Aorta (tissue), 5 donors: ENCODE results near the gene IL31. TPM values are rescaled to one million over a fixed set of nuclear protein-coding genes. Genes with fewer than 3 reads are reported as not detected.

Experiments
- ATAC-seq: fragments of 200-7000 bp; cut with Tn5 transposase; one replicate; pipeline ENCODE4 v1.9.1; 2022; ENCODE audit warnings: moderate library complexity; ENCODE audit not compliant: low FRiP score
- DNase-seq, 2 donors: peaks; one replicate each; pipeline ENCODE4 v3.0.0-alpha.2; 2020
- H3K27ac ChIP-seq, 2 donors: one replicate each; pipeline ENCODE4 v1.5.1; 2013; ENCODE audit warnings: low read length in 2 of 2, mild to moderate bottlenecking in 2 of 2, moderate library complexity in 2 of 2, control low read depth in 1 of 2, inconsistent platforms in 1 of 2, low read depth in 1 of 2
- H3K27me3 ChIP-seq, 2 donors: one replicate each; pipeline ENCODE4 v1.6.1; 2013; ENCODE audit warnings: control low read depth in 1 of 2, low read length in 1 of 2, mild to moderate bottlenecking in 1 of 2, moderate library complexity in 1 of 2; ENCODE audit not compliant: insufficient read depth in 2 of 2, control insufficient read depth in 1 of 2
- H3K36me3 ChIP-seq, 2 donors: one replicate each; pipeline ENCODE4 v1.6.1; 2013; ENCODE audit warnings: control low read depth in 1 of 2, low read length in 1 of 2, mild to moderate bottlenecking in 1 of 2; ENCODE audit not compliant: insufficient read depth in 2 of 2, control insufficient read depth in 1 of 2
- H3K4me1 ChIP-seq, 2 donors: one replicate each; pipeline ENCODE4 v1.6.1; 2013; ENCODE audit warnings: low read length in 2 of 2, control low read depth in 1 of 2, mild to moderate bottlenecking in 1 of 2, moderate library complexity in 1 of 2; ENCODE audit not compliant: insufficient read depth in 2 of 2, control insufficient read depth in 1 of 2
- H3K4me3 ChIP-seq, 2 donors: one replicate each; pipeline ENCODE4 v1.5.1; 2013; ENCODE audit warnings: low read length in 2 of 2, control low read depth in 1 of 2, mild to moderate bottlenecking in 1 of 2
- H3K9me3 ChIP-seq: one replicate; pipeline ENCODE4 v1.6.1; 2013; ENCODE audit warnings: mild to moderate bottlenecking, low read length; ENCODE audit not compliant: control insufficient read depth
- WGBS, 2 donors: extraction: QIAGEN DNeasy Blood & Tissue Kit; methylation state at CpG; one replicate each; pipeline ENCODE4 v1.1.7; 2013; 5-methylcytosine and 5-hydroxymethylcytosine counted together
- intact Hi-C, 2 donors: fragments of 100-400 bp; cut with DNase I; formaldehyde crosslinking; loops; one replicate each; pipeline versions ENCODE4 v1.14.2 to v1.15.0; 2022
- polyA plus RNA-seq, 2 donors: library from polyadenylated mRNA; stranded (reverse); fragments of 200-250 nt; gene quantifications; one replicate each; pipeline ENCODE4 v1.2.3, GENCODE V29; 2013
- total RNA-seq, 2 donors: library from RNA; stranded (reverse); fragmentation: NEBNext Ultra II Directional; extraction: Animal tissue kit (Norgen Biotek cat#: 25700); gene quantifications; one replicate each; pipeline ENCODE4 v1.2.1, GENCODE V29; 2021
- donor health status: healthy with polysubstance abuse.
- donor health status: Bipolar disorder and iron deficiency.
- donor health status: DM: no; HTN: no; CAD: no.
- donor health status: DM: no; HTN: no; CAD: no.
- donor health status: DM: yes; HTN: yes; CAD: no.

IL31 gene
- total and polyA plus RNA-seq, 4 donors = not detected

- H3K4me3 ChIP-seq = no peak overlapping the region
- no peaks in the 10 kb centered on the region for H3K27me3 ChIP-seq
- no peak for DNase-seq
- H3K9me3 ChIP-seq = no peaks in the 10 kb centered on the region
- WGBS, 2 donors = 79 to 80% methylated on average over 22 of the region's 22 CpGs
- ATAC-seq = no peak
- no peak overlapping the region for H3K27ac ChIP-seq
- H3K4me1 ChIP-seq = no peaks in the 10 kb centered on the region
- no peaks in the 10 kb centered on the region for H3K36me3 ChIP-seq
- intact Hi-C loops = no loop called here
Measured at GRCh38 chr12:122166422-122167349, 7.3 kb downstream of the IL31 start.

DNA sequence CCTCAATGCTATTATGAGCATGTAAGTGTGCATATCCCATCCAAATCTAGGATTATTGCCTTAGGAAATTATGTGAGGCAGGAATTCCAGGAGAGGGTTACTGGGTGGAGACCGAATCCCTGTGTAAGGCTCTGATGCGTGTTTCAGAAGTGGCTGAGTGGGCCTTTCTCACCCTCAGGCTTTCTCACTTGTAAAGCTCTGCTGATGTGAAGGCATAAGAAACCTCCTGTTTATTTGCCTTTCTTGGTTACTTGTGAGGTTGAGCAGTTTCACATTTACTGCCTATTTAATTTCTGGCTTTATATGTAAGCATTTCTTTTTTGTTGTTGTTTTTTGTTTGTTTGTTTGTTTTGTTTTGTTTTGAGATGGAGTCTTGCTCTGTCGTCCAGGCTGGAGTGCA, 11.0 kb downstream of the IL31 start:
- H3K27me3 ChIP-seq = no peaks in the 10 kb centered on the region
- H3K27ac ChIP-seq = no peak overlapping the region
- intact Hi-C loops = no loop called here
- ATAC-seq (no peak), DNase-seq (no peak)
- 79 to 90% methylated on average over 3 of the region's 3 CpGs for WGBS, 2 donors
- H3K4me1 ChIP-seq = no peaks in the 10 kb centered on the region
- H3K36me3 ChIP-seq = no peaks in the 10 kb centered on the region
- no peak overlapping the region for H3K4me3 ChIP-seq
- no peaks in the 10 kb centered on the region for H3K9me3 ChIP-seq

DNA sequence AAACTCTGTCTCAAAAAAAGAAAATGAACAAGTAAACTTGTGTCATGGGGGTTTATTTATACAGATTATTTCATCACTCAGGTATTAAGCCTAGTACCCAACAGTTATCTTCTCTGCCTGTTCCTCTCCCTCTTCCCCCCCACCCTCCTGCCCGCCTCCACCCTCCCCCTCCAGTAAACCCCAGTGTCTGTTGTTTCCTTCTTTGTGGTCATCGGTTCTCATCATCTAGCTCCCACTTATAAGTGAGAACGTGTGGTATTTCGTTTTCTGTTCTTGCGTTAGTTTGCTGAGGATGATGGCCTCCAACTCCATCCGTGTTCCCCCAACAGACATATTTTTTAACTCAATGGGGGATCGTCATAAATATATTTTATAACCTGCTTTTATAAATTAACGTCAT, 12.3 kb downstream of the IL31 start:
- DNase-seq (no peak), ATAC-seq (no peak)
- H3K4me1 ChIP-seq = no peaks in the 10 kb centered on the region
- 81 to 82% methylated on average over 8 of the region's 8 CpGs for WGBS, 2 donors
- intact Hi-C loops = no loop called here
- no peaks in the 10 kb centered on the region for H3K9me3 ChIP-seq
- H3K36me3 ChIP-seq = no peaks in the 10 kb centered on the region
- H3K4me3 ChIP-seq = no peak overlapping the region
- H3K27ac ChIP-seq = no peak overlapping the region
- no peaks in the 10 kb centered on the region for H3K27me3 ChIP-seq

DNA sequence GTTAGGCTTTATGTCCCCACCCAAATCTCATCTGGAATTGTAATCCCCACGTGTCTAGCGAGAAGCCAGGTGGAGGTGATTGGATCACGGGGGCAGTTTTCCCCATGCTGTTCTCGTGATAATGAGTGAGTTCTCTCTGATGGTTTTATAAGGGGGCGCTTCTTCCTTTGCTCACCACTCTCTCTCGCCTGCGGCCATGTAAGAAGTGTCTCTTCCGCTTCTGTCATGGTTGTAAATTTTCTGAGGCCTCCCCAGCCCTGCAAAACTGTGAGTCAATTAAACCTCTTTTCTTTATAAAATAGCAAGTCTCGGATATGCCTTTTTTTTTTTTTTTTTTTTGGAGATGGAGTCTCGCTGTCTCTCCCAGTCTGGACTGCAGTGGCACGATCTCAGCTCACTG, 13.3 kb downstream of the IL31 start:
- no peak overlapping the region for H3K27ac ChIP-seq
- no peaks in the 10 kb centered on the region for H3K36me3 ChIP-seq
- H3K9me3 ChIP-seq = no peaks in the 10 kb centered on the region
- no peaks in the 10 kb centered on the region for H3K4me1 ChIP-seq
- no peaks in the 10 kb centered on the region for H3K27me3 ChIP-seq
- intact Hi-C loops = no loop called here
- no peak overlapping the region for H3K4me3 ChIP-seq
- ATAC-seq = no peak
- WGBS, 2 donors = 83 to 84% methylated on average over 11 of the region's 11 CpGs
- no peak for DNase-seq

DNA sequence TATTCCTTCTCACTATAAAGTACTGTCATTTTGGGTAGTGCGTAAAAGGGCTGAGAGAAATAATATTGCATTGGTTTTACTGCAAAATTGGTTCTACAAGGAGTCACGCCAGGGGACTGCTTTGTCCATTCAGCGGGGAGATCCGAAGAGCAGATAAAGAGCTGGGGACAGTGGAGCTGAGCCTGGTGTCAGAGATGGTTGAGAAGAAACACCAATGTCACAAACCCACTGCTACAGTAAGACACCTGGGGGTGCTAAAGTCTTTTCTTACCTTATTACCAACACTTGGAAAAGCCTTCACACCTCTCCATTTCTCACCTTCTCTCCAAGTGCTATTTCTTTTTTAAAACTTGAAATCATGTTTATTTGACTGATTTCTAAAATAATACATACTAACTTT, 14.1 kb downstream of the IL31 start:
- H3K4me3 ChIP-seq = no peak overlapping the region
- WGBS, 2 donors = 73 to 74% methylated on average over 4 of the region's 4 CpGs
- no peaks in the 10 kb centered on the region for H3K36me3 ChIP-seq
- no peak for ATAC-seq
- H3K27me3 ChIP-seq = no peaks in the 10 kb centered on the region
- no peak for DNase-seq
- intact Hi-C loops = no loop called here
- H3K9me3 ChIP-seq = no peaks in the 10 kb centered on the region
- no peak overlapping the region for H3K27ac ChIP-seq
- no peaks in the 10 kb centered on the region for H3K4me1 ChIP-seq

DNA sequence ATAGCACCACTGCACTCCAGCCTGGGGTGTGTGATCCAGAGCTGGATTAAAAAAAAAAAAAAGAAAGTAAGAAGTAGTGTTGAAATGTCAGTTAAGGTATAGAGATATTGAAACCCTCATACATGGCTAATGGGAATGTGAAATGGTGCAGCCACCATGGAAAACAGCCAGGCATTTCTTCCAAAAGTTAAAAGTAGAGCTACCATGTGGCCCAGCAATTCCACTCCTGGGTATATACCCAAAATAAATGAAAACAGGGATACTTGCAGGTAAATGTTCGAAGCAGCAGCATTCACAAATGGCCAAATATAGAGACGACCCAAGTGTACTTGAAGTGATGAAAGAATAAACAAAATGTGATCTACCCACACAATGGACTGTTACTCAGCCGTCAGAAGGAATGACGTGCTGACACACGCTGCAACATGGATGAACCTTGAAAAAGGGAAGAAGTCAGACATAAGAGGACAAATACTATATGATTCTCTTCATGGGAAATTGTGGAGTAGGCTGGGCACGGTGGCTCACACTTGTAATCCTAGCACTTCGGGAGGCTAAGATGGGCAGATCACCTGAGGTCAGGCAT, 15.2 kb downstream of the IL31 start:
- ATAC-seq = no peak
- Histone ChIP-seq H3K4me1 (no peaks in the 10 kb centered on the region), H3K4me3 (no peak overlapping the region), H3K27me3 (no peaks in the 10 kb centered on the region), H3K27ac (no peak overlapping the region), H3K36me3 (no peaks in the 10 kb centered on the region), H3K9me3 (no peaks in the 10 kb centered on the region)
- intact Hi-C loops = no loop called here
- WGBS, 2 donors = 87 to 89% methylated on average over 7 of the region's 7 CpGs
- DNase-seq = no peak

GRCh38 chr12:122155705-122156104, 18.3 kb downstream of the IL31 start:
- no peak overlapping the region for H3K27ac ChIP-seq
- no peak overlapping the region for H3K4me3 ChIP-seq
- intact Hi-C loops = no loop called here
- H3K4me1 ChIP-seq = no peaks in the 10 kb centered on the region
- DNase-seq (no peak), ATAC-seq (no peak)
- 86 to 88% methylated on average over 10 of the region's 10 CpGs for WGBS, 2 donors
- H3K27me3 ChIP-seq = no peaks in the 10 kb centered on the region
- H3K9me3 ChIP-seq = no peaks in the 10 kb centered on the region
- no peaks in the 10 kb centered on the region for H3K36me3 ChIP-seq

- Histone ChIP-seq H3K4me3 (no peak overlapping the region), H3K27me3 (no peaks in the 10 kb centered on the region), H3K4me1 (no peaks in the 10 kb centered on the region), H3K9me3 (no peaks in the 10 kb centered on the region), H3K36me3 (no peaks in the 10 kb centered on the region), H3K27ac (no peak overlapping the region)
- intact Hi-C loops = no loop called here
- DNase-seq = no peak
- ATAC-seq = no peak
- 59 to 67% methylated on average over 9 of the region's 9 CpGs for WGBS, 2 donors
Measured at GRCh38 chr12:122152754-122153153, 21.3 kb downstream of the IL31 start.

- DNase-seq (no peak), ATAC-seq (no peak)
- no peak overlapping the region for H3K4me3 ChIP-seq
- no peak overlapping the region for H3K27ac ChIP-seq
- no peaks in the 10 kb centered on the region for H3K9me3 ChIP-seq
- H3K36me3 ChIP-seq = no peaks in the 10 kb centered on the region
- 79 to 80% methylated on average over 8 of the region's 8 CpGs for WGBS, 2 donors
- no peaks in the 10 kb centered on the region for H3K27me3 ChIP-seq
- intact Hi-C loops = no loop called here
- no peaks in the 10 kb centered on the region for H3K4me1 ChIP-seq
Measured at GRCh38 chr12:122150127-122150681, 23.8 kb downstream of the IL31 start.
